Panc1 (cell line): ENCODE data around the gene PGLYRP2. TPM values are rescaled to one million over a fixed set of nuclear protein-coding genes. Genes with fewer than 3 reads are reported as not detected.

ENCODE experiments used
- ATAC-seq: fragments of 200-7000 bp; cut with Tn5 transposase; 2 replicates; pipeline ENCODE4 v1.9.1; 2020; ENCODE audit warnings: mild to moderate bottlenecking, moderate library complexity
- BruUV-seq: library from RNA; stranded (reverse); fragments of 400-500 nt; replicated peaks from 2 replicates; lab custom pipeline; 2021; lab: Mats Ljungman, UMichigan
- CTCF ChIA-PET: fragments of 300-600 bp; sonication (Branson Sonifier 250); formaldehyde crosslinking; loops from one replicate; lab custom pipeline; 2022; ENCODE audit warnings: antibody characterized with exemption; lab: Charles Lee
- POLR2A ChIA-PET: fragments of 300-600 bp; sonication (Branson Sonifier 250); formaldehyde crosslinking; loops from one replicate; lab custom pipeline; 2022; ENCODE audit warnings: antibody characterized with exemption; lab: Charles Lee
- DNase-seq: peaks from one replicate; pipeline ENCODE4 v3.0.0-alpha.2; 2010; ENCODE audit warnings: low read depth, low spot score
- H3K27ac ChIP-seq: 2 replicates; pipeline ENCODE4 v1.5.1; 2011; ENCODE audit warnings: mild to moderate bottlenecking, low read length, inconsistent platforms
- H3K27me3 ChIP-seq: fragments of 200-500 bp; sonication (Bioruptor generic); 2 replicates; pipeline ENCODE4 v1.6.0; 2014; ENCODE audit warnings: low read length, inconsistent platforms; ENCODE audit not compliant: control insufficient read depth, insufficient read depth
- H3K36me3 ChIP-seq: fragments of 200-500 bp; sonication (Bioruptor generic); 2 replicates; pipeline ENCODE4 v1.5.1; 2014; ENCODE audit warnings: inconsistent platforms, mild to moderate bottlenecking, low read length, moderate library complexity; ENCODE audit not compliant: control insufficient read depth, insufficient read depth
- H3K4me1 ChIP-seq: 2 replicates; pipeline ENCODE4 v1.5.1; 2011; ENCODE audit warnings: inconsistent platforms, mild to moderate bottlenecking, low read length, moderate library complexity; ENCODE audit not compliant: control insufficient read depth, insufficient read depth
- H3K4me3 ChIP-seq, 2 experiments: 2 replicates each; pipeline ENCODE4 v1.5.1; 2011 to 2012; ENCODE audit warnings: low read depth in 2 of 2, low read length in 2 of 2, mild to moderate bottlenecking in 2 of 2, inconsistent platforms in 1 of 2, moderate library complexity in 1 of 2
- H3K9me3 ChIP-seq: fragments of 200-500 bp; sonication (Bioruptor generic); 2 replicates; pipeline ENCODE4 v1.5.1; 2014; ENCODE audit warnings: low read depth, mild to moderate bottlenecking, inconsistent platforms, low read length, moderate library complexity; ENCODE audit not compliant: control insufficient read depth, insufficient read depth
- POLR2AphosphoS5 ChIP-seq: IDR thresholded peaks from 2 replicates; pipeline ENCODE4 v1.6.1; 2012; ENCODE audit warnings: mild to moderate bottlenecking, low read depth, low read length, moderate library complexity
- SIN3A ChIP-seq: IDR thresholded peaks from 2 replicates; pipeline ENCODE4 v1.6.1; 2012; ENCODE audit warnings: low read depth, mild to moderate bottlenecking, low read length, moderate library complexity, borderline replicate concordance; ENCODE audit not compliant: insufficient read depth
- TCF7L2 ChIP-seq: IDR thresholded peaks from 2 replicates; pipeline ENCODE4 v1.6.1; 2011; ENCODE audit warnings: mild to moderate bottlenecking, low read depth, low read length, inconsistent platforms
- in situ Hi-C: cut with HindIII; loops from 2 replicates; pipeline ENCODE4 v1.10.0; 2016; ENCODE audit warnings: low sequenced_read_pairs, low pct_unique_long_range_greater_than_20kb
- intact Hi-C: fragments of 100-400 bp; cut with micrococcal nuclease; formaldehyde crosslinking; loops from one replicate; pipeline ENCODE4 v1.10.0; 2022; ENCODE audit not compliant: unreplicated experiment
- total RNA-seq: library from RNA; stranded (reverse); gene quantifications from one replicate; pipeline ENCODE4 v1.2.1, GENCODE V29; 2021; ENCODE audit not compliant: unreplicated experiment
- TF ChIP-seq, protein P1 (sequence below), 2 experiments: IDR thresholded peaks; 2 replicates each; pipeline ENCODE4 v1.6.1; 2011 to 2012; ENCODE audit warnings: low read depth in 2 of 2, control low read depth in 1 of 2, low read length in 1 of 2, mild to moderate bottlenecking in 1 of 2, moderate library complexity in 1 of 2; ENCODE audit not compliant: insufficient read depth in 1 of 2
- TF ChIP-seq, protein P2 (sequence below): fragments of 450-650 bp; IDR thresholded peaks from 2 replicates; pipeline ENCODE4 v1.5.1; 2017; ENCODE audit warnings: mild to moderate bottlenecking

PGLYRP2 gene
- total RNA-seq, 1 experiment from 2014 or later: not detected

DNA sequence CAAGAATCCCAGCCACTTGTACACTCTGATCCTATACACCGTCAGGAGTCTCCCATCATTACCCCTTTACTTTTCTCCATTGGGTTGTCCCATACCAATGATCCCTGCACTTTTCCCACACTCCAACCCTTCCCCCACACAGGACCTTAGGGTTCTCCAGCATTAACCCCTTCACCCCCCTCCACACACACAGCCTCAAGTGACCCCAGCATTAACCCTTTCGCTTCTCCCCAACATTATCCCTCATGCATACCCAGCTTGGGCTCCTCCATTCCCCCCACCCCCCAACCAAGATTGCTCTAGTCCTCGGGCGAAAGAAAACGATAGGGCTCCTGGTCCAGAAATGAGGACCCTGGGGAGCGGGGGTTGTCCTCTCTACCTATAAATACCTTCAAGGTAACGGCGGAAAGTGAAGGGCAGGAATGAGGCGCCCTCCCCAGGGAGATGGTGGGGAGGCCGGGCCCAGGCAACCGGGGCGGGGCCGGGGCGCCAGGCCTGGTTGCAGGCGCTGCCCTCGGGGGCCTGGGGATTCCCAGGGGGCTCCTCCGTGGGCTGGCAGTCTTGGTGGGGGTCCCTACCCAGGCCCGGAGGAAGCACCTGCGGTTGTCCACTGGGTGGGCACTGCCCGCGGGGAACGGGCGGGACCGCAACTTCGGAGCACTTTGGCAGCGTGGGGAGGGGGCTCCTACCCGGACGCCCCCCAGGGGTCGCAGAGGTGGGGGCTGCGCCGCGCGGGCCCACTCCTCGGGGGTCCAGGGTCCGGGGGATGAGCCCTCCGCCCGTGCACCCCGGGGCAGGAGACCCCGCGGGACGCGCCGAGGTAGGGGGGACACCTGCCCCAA, 30.3 kb downstream of the PGLYRP2 start:
- ATAC-seq (peak; percentile 50; the same call in 1 of the 2 replicates), DNase-seq (no peak)
- Histone ChIP-seq H3K27ac (no peak overlapping the region), H3K36me3 (no peaks in the 10 kb centered on the region), H3K4me3 (peak overlapping the region; percentile 47 to 54), H3K4me1 (no peaks in the 10 kb centered on the region; the same call in 1 of the 2 replicates), H3K27me3 (no peaks in the 10 kb centered on the region), H3K9me3 (no peaks in the 10 kb centered on the region)
- in situ Hi-C loops: no loop called here
- intact Hi-C loops: no loop called here
- no TSS peak for BruUV-seq
- CTCF ChIA-PET: no interaction called here
- POLR2A ChIA-PET: no interaction called here
- TF ChIP-seq, protein P1, sequence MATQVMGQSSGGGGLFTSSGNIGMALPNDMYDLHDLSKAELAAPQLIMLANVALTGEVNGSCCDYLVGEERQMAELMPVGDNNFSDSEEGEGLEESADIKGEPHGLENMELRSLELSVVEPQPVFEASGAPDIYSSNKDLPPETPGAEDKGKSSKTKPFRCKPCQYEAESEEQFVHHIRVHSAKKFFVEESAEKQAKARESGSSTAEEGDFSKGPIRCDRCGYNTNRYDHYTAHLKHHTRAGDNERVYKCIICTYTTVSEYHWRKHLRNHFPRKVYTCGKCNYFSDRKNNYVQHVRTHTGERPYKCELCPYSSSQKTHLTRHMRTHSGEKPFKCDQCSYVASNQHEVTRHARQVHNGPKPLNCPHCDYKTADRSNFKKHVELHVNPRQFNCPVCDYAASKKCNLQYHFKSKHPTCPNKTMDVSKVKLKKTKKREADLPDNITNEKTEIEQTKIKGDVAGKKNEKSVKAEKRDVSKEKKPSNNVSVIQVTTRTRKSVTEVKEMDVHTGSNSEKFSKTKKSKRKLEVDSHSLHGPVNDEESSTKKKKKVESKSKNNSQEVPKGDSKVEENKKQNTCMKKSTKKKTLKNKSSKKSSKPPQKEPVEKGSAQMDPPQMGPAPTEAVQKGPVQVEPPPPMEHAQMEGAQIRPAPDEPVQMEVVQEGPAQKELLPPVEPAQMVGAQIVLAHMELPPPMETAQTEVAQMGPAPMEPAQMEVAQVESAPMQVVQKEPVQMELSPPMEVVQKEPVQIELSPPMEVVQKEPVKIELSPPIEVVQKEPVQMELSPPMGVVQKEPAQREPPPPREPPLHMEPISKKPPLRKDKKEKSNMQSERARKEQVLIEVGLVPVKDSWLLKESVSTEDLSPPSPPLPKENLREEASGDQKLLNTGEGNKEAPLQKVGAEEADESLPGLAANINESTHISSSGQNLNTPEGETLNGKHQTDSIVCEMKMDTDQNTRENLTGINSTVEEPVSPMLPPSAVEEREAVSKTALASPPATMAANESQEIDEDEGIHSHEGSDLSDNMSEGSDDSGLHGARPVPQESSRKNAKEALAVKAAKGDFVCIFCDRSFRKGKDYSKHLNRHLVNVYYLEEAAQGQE (IDR thresholded peaks at IDR 0.05; ENCODE audit: insufficient read depth in 1 of 2, low read depth in 2 of 2, low read length in 1 of 2): no peak
- TF ChIP-seq, protein P2, sequence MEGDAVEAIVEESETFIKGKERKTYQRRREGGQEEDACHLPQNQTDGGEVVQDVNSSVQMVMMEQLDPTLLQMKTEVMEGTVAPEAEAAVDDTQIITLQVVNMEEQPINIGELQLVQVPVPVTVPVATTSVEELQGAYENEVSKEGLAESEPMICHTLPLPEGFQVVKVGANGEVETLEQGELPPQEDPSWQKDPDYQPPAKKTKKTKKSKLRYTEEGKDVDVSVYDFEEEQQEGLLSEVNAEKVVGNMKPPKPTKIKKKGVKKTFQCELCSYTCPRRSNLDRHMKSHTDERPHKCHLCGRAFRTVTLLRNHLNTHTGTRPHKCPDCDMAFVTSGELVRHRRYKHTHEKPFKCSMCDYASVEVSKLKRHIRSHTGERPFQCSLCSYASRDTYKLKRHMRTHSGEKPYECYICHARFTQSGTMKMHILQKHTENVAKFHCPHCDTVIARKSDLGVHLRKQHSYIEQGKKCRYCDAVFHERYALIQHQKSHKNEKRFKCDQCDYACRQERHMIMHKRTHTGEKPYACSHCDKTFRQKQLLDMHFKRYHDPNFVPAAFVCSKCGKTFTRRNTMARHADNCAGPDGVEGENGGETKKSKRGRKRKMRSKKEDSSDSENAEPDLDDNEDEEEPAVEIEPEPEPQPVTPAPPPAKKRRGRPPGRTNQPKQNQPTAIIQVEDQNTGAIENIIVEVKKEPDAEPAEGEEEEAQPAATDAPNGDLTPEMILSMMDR: no peak
- TF ChIP-seq POLR2AphosphoS5 (no peak), SIN3A (no peak), TCF7L2 (no peak)

DNA sequence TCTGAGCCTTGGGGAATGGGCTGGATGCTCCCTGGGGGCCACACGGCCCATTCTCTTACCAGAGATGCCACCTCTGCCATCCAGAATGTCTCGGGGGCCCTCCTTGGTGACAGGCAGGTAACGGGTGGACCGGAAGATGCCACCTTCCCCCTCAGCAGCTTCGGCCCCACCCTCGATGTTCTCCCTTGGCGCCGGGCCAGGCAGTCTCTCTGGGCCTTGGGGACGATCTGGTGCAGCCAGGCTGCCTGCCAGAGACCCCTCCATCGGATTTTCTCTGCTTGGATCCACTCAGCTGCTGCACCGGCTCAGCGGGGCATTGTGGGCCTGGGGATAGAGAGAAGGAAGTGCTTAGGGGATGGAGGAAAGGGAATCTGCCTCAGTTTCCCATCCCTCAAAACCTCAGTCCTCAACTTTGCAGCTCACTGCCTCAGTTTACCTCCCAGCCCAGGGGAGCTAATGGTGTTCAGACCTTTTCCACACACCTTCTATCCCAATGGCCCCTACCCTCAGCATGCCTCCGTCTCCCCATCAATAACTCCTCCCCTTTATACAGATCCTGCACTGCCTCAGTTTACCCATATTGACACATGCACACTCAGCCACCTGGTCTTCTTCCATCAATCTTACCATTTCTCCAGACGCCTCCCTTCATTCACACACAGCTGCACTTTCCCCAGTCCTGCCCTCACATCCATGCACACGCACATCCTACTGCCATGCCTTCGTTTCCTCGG, 31.1 kb downstream of the PGLYRP2 start:
- ChIA-PET POLR2A (no interaction called here), CTCF (no interaction called here)
- in situ Hi-C loops: no loop called here

More for the DNA sequence above, 31.1 kb downstream of the PGLYRP2 start:
- H3K27me3 ChIP-seq: no peaks in the 10 kb centered on the region
- no TSS peak for BruUV-seq
- DNase-seq: no peak
- no peak for ATAC-seq
- no peaks in the 10 kb centered on the region for H3K9me3 ChIP-seq
- no peaks in the 10 kb centered on the region; the same call in 1 of the 2 replicates for H3K4me1 ChIP-seq
- TF ChIP-seq SIN3A: no peak
- no peak for TF ChIP-seq TCF7L2
- TF ChIP-seq POLR2AphosphoS5: no peak
- TF ChIP-seq, protein P2: no peak
- TF ChIP-seq, protein P1 (IDR thresholded peaks at IDR 0.05; ENCODE audit: insufficient read depth in 1 of 2, low read depth in 2 of 2, low read length in 1 of 2): no peak
- H3K36me3 ChIP-seq: no peaks in the 10 kb centered on the region
- intact Hi-C loops: no loop called here
- no peak overlapping the region for H3K27ac ChIP-seq
- no peak overlapping the region for H3K4me3 ChIP-seq
